Lower leg skin (tissue), 4 donors: ENCODE measurements around the gene GPRC5D. TPM values are rescaled to one million over a fixed set of nuclear protein-coding genes. Genes with fewer than 3 reads are reported as not detected.

Source experiments
- DNase-seq, 2 donors: peaks; one replicate each; pipeline ENCODE4 v3.0.0-alpha.2; 2019; ENCODE audit warnings: low spot score in 2 of 2
- H3K4me3 ChIP-seq: fragments of 200-600 bp; sonication (generic); 2 replicates; pipeline ENCODE4 v1.5.1; 2017; ENCODE audit warnings: mild to moderate bottlenecking, low read depth; ENCODE audit not compliant: poor library complexity, severe bottlenecking
- POLR2A ChIP-seq, 2 donors: fragments of 450-650 bp; IDR thresholded peaks; one replicate each; pipeline ENCODE4 v1.6.1; 2016 to 2017; ENCODE audit warnings: antibody characterized with exemption in 2 of 2, mild to moderate bottlenecking in 1 of 2, moderate library complexity in 1 of 2
- WGBS, 2 donors: methylation state at CpG; one replicate each; pipeline ENCODE4 v1.1.5; 2018; 5-methylcytosine and 5-hydroxymethylcytosine counted together
- intact Hi-C: fragments of 100-400 bp; cut with DNase I; formaldehyde crosslinking; loops from one replicate; pipeline ENCODE4 v1.15.0; 2023; ENCODE audit warnings: low total_unique reads
- total RNA-seq, 4 donors: library from RNA; depleted of rRNA; stranded (reverse); fragments of >200 nt; gene quantifications; one replicate each; pipeline ENCODE4 v1.1.0, GENCODE V29; 2016
- TF ChIP-seq, protein P1 (sequence below), 3 donors: fragments of 450-650 bp; IDR thresholded peaks; one replicate each; pipeline ENCODE4 v1.5.1; 2016; ENCODE audit warnings: antibody characterized with exemption in 3 of 3, mild to moderate bottlenecking in 3 of 3, moderate library complexity in 2 of 3

Gene GPRC5D
- total RNA-seq, 4 donors from 2014 or later, result 27.9 to 51.1 TPM; not detected in 2

DNA sequence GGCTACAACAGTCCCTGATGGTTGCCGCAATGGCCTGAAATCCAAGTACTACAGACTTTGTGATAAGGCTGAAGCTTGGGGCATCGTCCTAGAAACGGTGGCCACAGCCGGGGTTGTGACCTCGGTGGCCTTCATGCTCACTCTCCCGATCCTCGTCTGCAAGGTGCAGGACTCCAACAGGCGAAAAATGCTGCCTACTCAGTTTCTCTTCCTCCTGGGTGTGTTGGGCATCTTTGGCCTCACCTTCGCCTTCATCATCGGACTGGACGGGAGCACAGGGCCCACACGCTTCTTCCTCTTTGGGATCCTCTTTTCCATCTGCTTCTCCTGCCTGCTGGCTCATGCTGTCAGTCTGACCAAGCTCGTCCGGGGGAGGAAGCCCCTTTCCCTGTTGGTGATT, 43.7 kb downstream of the GPRC5D start:
- 84 to 89% methylated on average over 14 of the region's 14 CpGs for WGBS, 2 donors
- intact Hi-C loops, result no loop called here
- DNase-seq, result no peak
- H3K4me3 ChIP-seq, result no peak overlapping the region
- no peak for TF ChIP-seq POLR2A (IDR thresholded peaks at IDR 0.05)
- TF ChIP-seq, protein P1, sequence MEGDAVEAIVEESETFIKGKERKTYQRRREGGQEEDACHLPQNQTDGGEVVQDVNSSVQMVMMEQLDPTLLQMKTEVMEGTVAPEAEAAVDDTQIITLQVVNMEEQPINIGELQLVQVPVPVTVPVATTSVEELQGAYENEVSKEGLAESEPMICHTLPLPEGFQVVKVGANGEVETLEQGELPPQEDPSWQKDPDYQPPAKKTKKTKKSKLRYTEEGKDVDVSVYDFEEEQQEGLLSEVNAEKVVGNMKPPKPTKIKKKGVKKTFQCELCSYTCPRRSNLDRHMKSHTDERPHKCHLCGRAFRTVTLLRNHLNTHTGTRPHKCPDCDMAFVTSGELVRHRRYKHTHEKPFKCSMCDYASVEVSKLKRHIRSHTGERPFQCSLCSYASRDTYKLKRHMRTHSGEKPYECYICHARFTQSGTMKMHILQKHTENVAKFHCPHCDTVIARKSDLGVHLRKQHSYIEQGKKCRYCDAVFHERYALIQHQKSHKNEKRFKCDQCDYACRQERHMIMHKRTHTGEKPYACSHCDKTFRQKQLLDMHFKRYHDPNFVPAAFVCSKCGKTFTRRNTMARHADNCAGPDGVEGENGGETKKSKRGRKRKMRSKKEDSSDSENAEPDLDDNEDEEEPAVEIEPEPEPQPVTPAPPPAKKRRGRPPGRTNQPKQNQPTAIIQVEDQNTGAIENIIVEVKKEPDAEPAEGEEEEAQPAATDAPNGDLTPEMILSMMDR (IDR thresholded peaks at IDR 0.05), result no peak

- H3K4me3 ChIP-seq, result no peak overlapping the region
- no peak for TF ChIP-seq POLR2A (IDR thresholded peaks at IDR 0.05)
- TF ChIP-seq, protein P1 (IDR thresholded peaks at IDR 0.05), result no peak
- no peak for DNase-seq
- WGBS, 2 donors, result 90 to 94% methylated on average over 5 of the region's 5 CpGs
- intact Hi-C loops, result no loop called here
Measured at GRCh38 chr12:12907552-12907951, 44.4 kb downstream of the GPRC5D start.

- WGBS, 2 donors, result 70 to 72% methylated on average over 14 of the region's 14 CpGs
- no peak overlapping the region for H3K4me3 ChIP-seq
- TF ChIP-seq POLR2A (IDR thresholded peaks at IDR 0.05), result no peak
- TF ChIP-seq, protein P1 (IDR thresholded peaks at IDR 0.05), result no peak
- DNase-seq, result no peak
- intact Hi-C loops, result no loop called here
Measured at GRCh38 chr12:12903642-12904609, 48.0 kb downstream of the GPRC5D start.

- no peak for TF ChIP-seq POLR2A (IDR thresholded peaks at IDR 0.05)
- TF ChIP-seq, protein P1 (IDR thresholded peaks at IDR 0.05), result no peak
- intact Hi-C loops, result no loop called here
Measured at GRCh38 chr12:12902036-12902435, 49.9 kb downstream of the GPRC5D start.

GRCh38 chr12:12901158-12901791, 50.7 kb downstream of the GPRC5D start:
- no peak overlapping the region for H3K4me3 ChIP-seq
- DNase-seq, result peak; percentile 78 to 89
- WGBS, 2 donors, result 48 to 54% methylated on average over 10 of the region's 10 CpGs
- no peak for TF ChIP-seq POLR2A (IDR thresholded peaks at IDR 0.05)
- TF ChIP-seq, protein P1 (IDR thresholded peaks at IDR 0.05), result no peak
- intact Hi-C loops, result no loop called here

More at GRCh38 chr12:12902036-12902435, 49.9 kb downstream of the GPRC5D start:
- peak in 1 of 2 donors; percentile 49 for DNase-seq
- no peak overlapping the region for H3K4me3 ChIP-seq
